IPS DF 19.7 (cell line): ENCODE data around the gene MTOR.
"Not testable (repeated sequence)": the region's sequence is repeated elsewhere in the genome, so short reads cannot be mapped to it uniquely, and the experiment has no call there.

Experiments used
- DNase-seq: peaks from one replicate; pipeline ENCODE4 v3.0.0-alpha.2; 2013; ENCODE audit warnings: low read depth, low spot score

Gene MTOR

GRCh38 chr1:11180342-11180744 is 82.0 kb downstream of the MTOR start:
- no peak for DNase-seq

- DNase-seq, result not testable (repeated sequence)
These were observed 82.6 kb downstream of the MTOR start for GRCh38 chr1:11179749-11180148.

DNA sequence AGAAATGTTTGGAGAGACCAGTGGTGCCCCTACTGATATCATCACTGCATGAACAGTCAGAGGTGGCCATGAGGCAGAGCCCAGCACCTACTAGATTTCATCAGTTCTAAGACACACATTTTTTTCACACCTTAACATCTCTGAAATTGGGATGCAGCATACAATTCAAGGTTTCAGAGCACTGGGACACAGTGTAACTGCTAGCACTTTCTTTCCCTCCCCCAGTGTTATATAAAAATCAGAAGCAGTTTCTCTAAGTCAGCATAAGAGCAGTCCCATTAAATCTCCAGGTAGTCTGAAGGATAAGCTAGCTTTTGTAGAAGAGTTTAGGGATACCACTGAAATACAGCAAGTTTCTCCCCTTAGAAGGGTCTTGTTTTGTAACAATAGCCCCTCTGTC is 83.2 kb downstream of the MTOR start:
- DNase-seq, result no peak

DNA sequence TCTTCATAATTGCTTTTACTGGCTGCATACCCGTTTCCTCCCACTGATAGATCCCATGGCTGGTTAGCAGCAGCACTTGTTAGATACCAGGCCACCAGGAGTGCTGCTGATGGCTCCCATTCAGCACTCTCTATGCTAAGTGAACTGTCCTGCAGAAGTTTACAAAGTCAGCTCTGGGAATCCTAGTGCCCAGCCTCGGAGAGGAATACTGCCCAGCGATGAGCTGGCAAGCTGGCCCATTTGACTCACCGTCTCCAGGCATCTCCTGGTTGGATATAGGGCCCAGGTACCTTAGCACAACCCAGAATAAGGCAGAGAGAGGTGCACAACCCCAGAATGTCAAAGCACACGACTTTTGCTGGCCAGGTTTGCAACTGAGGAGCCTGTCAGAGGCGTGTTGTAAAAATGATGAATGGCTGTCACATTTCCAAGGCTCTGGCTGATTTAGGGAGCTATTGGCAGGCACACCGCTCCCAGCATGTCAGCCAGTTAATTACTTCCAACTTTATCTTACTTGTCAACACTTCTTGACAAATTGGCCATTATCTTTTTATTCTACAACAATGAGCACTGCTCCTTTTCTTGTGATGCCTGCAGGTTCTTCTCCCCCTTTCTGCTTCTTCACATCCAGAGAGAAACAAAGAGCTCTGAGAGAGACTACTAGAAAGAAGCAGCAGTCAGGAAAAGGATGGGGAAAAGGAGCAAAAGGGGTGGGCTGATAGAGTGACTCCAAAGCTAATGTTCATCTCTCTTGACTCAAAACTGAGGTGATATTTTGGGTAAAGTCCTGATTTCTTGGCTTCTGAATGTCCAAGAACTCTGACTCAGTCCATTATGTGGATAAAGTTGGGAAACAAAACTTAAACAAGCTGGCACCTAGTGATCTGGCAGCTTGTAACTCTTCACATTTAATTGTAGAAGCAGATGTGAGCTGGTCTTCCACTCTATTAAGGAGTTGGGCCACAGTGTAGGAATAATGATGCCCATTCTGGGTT is 84.0 kb downstream of the MTOR start:
- no peak for DNase-seq

DNA sequence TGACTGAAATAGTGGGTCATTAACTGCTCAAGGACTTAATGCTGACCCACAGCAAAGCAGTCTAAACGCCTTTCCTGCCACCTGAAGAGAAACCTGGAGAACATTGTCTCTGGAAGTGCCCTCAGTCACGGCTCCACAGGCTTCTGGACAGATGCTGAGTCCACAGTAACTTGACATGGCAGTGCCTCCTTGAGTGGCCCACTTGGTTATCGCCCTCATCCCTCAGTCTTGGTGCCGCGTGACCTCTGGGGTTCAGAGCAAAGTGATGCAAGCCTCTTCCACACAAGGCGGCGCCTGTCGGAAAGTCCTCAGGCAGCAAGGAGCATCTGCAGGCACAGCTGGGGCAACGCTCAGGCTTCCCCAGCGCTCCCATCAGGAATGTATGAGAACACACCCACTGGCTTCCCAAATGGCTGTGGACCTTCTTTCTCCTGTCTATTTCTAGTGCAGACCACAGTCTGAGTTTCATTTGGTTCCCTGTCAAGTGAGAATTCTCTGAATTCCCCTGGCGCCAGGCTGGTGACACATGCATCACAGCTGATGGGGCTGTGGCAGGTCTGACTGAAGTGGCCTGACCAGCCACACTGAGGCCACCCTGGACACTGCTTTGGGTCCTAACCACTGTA is 86.2 kb downstream of the MTOR start:
- no peak for DNase-seq

DNA sequence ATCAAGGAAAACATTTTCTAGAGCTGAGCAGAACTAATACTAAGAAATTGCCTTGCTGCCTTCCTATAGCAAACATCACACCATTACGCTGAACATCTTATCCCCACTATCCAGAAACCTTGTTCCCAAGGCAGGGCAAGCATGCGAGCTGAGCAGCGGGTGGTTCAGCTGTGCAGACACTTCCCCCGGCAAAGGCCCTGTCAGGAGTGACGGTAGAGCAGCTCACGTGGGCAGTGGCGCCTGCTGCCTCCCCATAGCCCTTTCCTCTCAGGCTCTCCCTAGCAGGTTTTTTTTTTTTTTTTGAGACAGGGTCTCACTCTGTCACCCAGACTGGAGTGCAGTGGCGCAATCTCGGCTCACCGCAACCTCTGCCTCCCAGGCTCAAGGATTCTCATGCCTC is 86.9 kb downstream of the MTOR start:
- DNase-seq, result no peak

- DNase-seq, result no peak
These were observed 87.9 kb downstream of the MTOR start for GRCh38 chr1:11174261-11174942.

GRCh38 chr1:11170102-11170501 is 92.2 kb downstream of the MTOR start:
- no peak for DNase-seq

DNA sequence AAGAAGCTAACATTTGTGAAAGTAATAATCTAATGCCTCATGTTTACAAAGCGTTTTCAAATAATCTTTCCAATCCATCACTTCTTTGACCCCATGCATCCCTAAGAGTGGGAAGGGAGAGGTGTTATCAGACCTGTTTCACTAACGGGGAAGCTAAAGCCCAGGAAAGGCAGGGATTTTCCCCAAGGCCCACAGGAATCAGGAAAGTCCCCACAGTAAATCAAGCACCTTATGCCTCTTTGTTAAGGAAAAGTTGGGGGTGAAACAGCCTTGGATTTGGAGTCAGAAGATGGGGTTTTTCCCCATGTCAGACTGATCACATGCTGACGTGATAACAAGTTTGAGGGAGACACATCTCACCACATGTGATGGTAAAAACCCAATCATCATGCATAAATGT is 93.1 kb downstream of the MTOR start:
- DNase-seq, result no peak

- no peak for DNase-seq
These were observed 93.6 kb downstream of the MTOR start for GRCh38 chr1:11168731-11169130.

- DNase-seq, result not testable (repeated sequence)
These were observed 95.6 kb downstream of the MTOR start for GRCh38 chr1:11166744-11167143.

- not testable (repeated sequence) for DNase-seq
These were observed 99.6 kb downstream of the MTOR start for GRCh38 chr1:11162752-11163151.

- DNase-seq, result no peak
These were observed 103.5 kb downstream of the MTOR start for GRCh38 chr1:11158720-11159321.

DNA sequence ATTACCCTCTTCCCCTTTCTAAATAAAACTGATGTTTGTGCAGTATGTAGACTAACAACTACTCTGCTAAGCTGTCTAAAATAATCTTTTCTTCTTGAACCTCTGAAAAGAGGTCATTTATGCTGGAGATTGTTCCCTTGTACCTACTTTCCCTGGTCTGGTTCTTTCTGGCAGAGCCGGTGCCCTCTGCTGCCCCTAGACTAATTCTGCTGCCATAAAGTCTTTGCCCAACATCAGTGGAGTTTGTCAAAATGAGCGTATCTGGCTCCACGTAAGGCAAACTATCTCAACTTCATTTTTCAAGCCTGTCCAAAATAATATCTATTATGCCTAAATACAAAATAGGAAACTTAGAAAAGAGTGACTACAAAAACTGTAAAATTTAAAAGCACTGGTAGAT is 104.1 kb downstream of the MTOR start:
- no peak for DNase-seq

DNA sequence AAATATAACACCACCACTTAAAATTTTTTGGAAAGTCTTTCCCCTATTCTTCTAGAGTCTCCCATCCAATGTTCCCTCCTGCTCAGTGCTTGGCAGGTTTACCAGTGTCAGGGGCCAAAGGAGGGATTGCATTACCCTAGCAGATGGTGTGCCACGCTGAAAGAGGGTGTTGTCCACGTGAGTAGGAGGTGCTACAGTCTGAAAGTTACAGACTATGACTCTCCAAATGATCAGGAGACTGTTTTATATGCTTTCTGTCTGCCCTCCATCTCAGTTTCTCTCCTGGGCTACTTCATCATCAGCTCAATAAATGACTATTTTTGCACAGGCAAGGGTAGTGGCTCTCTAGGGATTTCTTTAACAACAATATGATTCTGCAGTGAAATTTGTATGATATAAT is 104.5 kb downstream of the MTOR start:
- DNase-seq, result no peak

DNA sequence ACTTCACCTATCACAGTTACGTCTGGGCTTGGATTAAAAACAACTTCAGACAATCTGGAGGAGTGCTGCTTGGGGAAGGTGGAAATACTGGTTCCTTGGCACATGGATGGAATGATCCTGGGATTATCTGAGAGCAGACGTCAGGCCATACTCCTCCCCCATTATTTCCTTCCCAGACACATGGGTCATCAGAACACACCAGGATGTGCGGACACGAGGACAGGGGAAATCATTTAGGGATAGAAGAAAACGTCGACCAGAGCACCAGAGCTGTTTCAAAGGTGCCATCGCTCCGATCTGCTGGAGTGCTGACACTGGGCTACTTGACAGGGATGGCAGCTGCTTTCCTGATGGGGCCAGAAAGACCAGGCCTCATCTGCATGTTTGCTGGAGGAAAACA is 105.0 kb downstream of the MTOR start:
- no peak for DNase-seq

GRCh38 chr1:11156963-11157362 is 105.4 kb downstream of the MTOR start:
- DNase-seq, result no peak

DNA sequence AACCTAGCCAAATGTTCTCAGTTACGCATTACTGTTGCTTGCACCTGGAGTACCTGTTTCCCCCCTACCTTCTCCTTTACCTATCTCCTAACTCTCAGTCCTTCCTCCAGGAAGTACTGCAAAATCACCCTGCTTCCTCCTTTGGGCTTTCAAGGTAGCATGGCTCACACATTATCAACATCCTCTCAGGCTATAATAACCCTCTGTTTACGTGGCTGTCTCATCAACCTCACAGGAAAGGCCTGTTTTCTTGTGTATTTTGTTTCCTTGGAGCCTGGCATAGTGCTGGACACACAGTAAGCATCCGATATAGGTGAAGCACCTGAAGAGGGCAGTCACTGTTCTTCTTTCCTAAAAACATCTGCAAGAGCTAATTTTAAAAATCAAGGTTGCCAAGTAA is 105.9 kb downstream of the MTOR start:
- no peak for DNase-seq

DNA sequence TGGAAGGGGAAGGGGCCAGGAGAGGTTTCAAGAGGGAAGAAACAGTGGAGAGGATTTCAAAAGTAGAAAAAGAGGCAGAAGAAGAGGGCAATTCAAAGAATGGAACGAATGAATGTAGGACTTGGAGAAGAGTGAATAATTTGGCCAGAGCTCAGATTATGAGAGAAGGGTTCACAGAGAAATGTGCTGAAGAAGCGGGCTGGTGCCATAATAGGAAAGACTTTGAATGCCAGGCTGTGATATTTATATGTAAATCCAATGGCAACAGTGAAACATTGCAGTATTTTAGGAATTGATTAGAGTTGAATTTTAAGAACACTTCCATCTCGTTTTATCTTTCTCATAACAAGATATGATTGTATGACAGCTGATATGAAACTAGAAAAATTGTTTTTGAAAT is 109.2 kb downstream of the MTOR start:
- no peak for DNase-seq

DNA sequence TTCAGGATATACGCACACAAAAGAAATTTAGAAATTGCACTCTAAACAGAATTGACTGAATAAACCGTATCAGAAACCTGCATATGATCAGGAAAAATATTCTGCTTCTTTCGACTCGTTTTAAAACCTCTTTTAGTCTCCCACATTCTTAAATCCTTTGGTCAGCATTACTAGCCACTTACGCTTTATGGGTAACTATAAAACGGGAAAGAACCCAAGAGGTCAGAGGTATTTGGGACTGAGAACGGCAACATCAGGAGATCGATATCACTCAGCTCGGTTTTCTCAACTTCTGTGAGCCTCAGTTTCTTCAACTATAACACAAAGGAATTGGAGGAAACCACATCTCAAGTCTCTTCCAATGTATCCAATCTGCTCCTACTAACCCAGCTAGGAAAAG is 109.6 kb downstream of the MTOR start:
- DNase-seq, result no peak

DNA sequence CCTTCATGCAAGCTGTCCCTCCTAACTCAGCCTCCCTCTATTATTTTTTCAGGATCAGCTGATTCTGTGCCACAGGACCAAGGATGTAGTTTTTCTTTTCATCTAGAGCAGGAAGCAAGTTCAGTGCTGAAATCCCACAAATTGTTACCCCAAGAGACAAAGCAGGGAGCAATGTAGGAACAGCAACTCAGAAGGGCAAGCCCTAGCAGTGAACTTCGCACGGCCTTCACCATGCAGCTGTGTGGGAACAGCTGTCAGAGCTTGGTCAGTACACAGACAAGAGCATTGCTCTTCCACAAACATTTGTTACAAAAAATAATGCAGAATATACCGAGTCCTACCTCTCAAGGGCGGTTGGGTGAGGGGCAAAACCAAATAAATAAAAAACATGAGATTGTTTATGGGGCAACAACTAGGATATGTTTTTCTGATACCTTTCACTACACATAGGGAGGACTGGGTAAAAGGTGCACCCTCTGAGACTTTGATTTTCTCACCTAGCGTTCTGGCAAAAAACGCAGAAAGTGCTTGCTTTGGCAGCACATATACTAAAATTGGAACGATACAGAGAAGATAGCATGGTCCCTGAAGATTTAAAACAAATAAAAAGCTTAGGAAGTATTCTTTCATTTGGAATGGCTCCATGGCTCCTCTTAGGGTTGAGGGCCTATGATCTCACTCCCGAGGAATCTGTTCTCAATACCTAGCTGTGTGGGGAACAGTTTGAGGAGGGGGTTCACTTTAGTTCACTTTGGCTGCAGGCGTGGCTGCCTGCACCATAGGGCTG is 110.3 kb downstream of the MTOR start:
- no peak for DNase-seq
